Measurements from ENCODE around the gene TMEM80. TPM values are rescaled to one million over a fixed set of nuclear protein-coding genes. Genes with fewer than 3 reads are reported as not detected.
A peak's percentile ranks its signal among the peaks of the same experiment; 100 is the strongest.

The TMEM80 gene
- total and polyA plus RNA-seq, 2 of the 4 experiments (the other 2 are of a cell fraction) = 5.6 to 21.7 TPM

- H4K8ac ChIP-seq (ENCODE audit: low read depth in 2 of 2, low read length in 2 of 2) = no peak overlapping the region
- no peak for DNase-seq
- H3K9me3 ChIP-seq (ENCODE audit: control insufficient read depth, insufficient read depth, low read length) = no peaks in the 10 kb centered on the region
- no peaks in the 10 kb centered on the region for H3K27me3 ChIP-seq (ENCODE audit: control insufficient read depth, insufficient read depth, low read length)
- POLR2A ChIA-PET (ENCODE audit: unreplicated experiment) = no interaction called here
- dilution Hi-C loops (cut with HindIII; ENCODE audit: low sequenced_read_pairs, unreplicated experiment) (no loop called here), in situ Hi-C loops (cut with MboI; ENCODE audit: low sequenced_read_pairs) (no loop called here), intact Hi-C loops (cut with micrococcal nuclease) (no loop called here)
- H3K56ac ChIP-seq (ENCODE audit: extremely low read depth, insufficient read depth, low read length) = no peak overlapping the region
- 100% methylated on average over 1 of the region's 14 CpGs; no CpG with 5 or more reads in 1 of the 2 experiments for WGBS, 2 experiments (ENCODE audit: extremely low coverage in 2 of 2, insufficient read length in 1 of 2)
- H3K4me2 ChIP-seq (ENCODE audit: low read depth, low read length) = no peak overlapping the region
- no peak overlapping the region for H3K23ac ChIP-seq (ENCODE audit: low read depth, low read length)
- H2BK20ac ChIP-seq (ENCODE audit: low read depth, low read length) = no peak overlapping the region
- no peaks in the 10 kb centered on the region for H3K9me1 ChIP-seq (ENCODE audit: insufficient read depth, low read length)
- TF ChIP-seq POLR2A (IDR thresholded peaks at IDR 0.05; ENCODE audit: low read depth, low read length) = no peak
- H3K14ac ChIP-seq (replicated peaks; ENCODE audit: low read depth, low read length) = no peak overlapping the region
- H3K36me3 ChIP-seq (ENCODE audit: control insufficient read depth, insufficient read depth, low read length) = peaks cover 23% of the 10 kb centered on the region
- no peak overlapping the region for H3K9ac ChIP-seq (ENCODE audit: low read depth, low read length)
- no peaks in the 10 kb centered on the region; a peak in 1 of 4 replicates for H3K79me1 ChIP-seq (ENCODE audit: low read depth in 1 of 2, low read length in 2 of 2)
- peak overlapping the region; percentile 32 for H2AFZ ChIP-seq (replicated peaks; ENCODE audit: low read length, poor library complexity)
- no peak overlapping the region for H3K4me3 ChIP-seq (ENCODE audit: insufficient read depth, low read depth, low read length)
- H4K91ac ChIP-seq (ENCODE audit: insufficient read depth, low read depth, low read length) = no peak overlapping the region
- H3K4me1 ChIP-seq (ENCODE audit: control insufficient read depth, insufficient read depth, low read length) = no peaks in the 10 kb centered on the region
- H2BK15ac ChIP-seq (ENCODE audit: low read depth, low read length) = no peak overlapping the region
- no peak overlapping the region for H4K5ac ChIP-seq (ENCODE audit: low read depth, low read length)
- CTCF ChIA-PET = no interaction called here
- H2AK5ac ChIP-seq (ENCODE audit: low read depth, low read length) = no peak overlapping the region
- H3K27ac ChIP-seq (ENCODE audit: insufficient read depth, low read length) = no peak overlapping the region
- no peak overlapping the region for H2BK5ac ChIP-seq (ENCODE audit: low read depth, low read length, poor library complexity, severe bottlenecking)
- ATAC-seq (ENCODE audit: low read depth) = no peak
- BruUV-seq (replicated peaks) = no TSS peak
- no peak overlapping the region for H2BK120ac ChIP-seq (ENCODE audit: low read depth, low read length)
- no peak overlapping the region for H3K18ac ChIP-seq (ENCODE audit: low read depth, low read length)
- H4K20me1 ChIP-seq (ENCODE audit: insufficient read depth, low read length) = peaks cover 3% of the 10 kb centered on the region; the same call in 1 of the 2 replicates
- H3K4ac ChIP-seq (ENCODE audit: low read depth, low read length) = no peak overlapping the region
- no peak overlapping the region for H2AK9ac ChIP-seq (replicated peaks; ENCODE audit: low read depth, low read length, poor library complexity)
These were observed 39.2 kb upstream of the TMEM80 start for GRCh38 chr11:656426-656825.
